Dermis microvascular lymphatic vessel endothelial cell (primary cell): ENCODE results near the gene THAP8. TPM values are rescaled to one million over a fixed set of nuclear protein-coding genes. Genes with fewer than 3 reads are reported as not detected.

Experiments used
- DNase-seq, 2 donors: peaks; one replicate each; pipeline versions ENCODE4 v3.0.0 to v3.0.0-alpha.2; 2010; ENCODE audit warnings: low read depth in 2 of 2
- total RNA-seq: library from RNA; depleted of rRNA; stranded (reverse); fragments of >200 nt; gene quantifications from 2 replicates; pipeline ENCODE4 v1.2.1, GENCODE V29; 2014

Gene THAP8
- total RNA-seq, 1 donor from 2014 or later, result 0.77 TPM

- DNase-seq, result no peak
Observed at GRCh38 chr19:36030264-36031148, 23.6 kb downstream of the THAP8 start.

- no peak for DNase-seq
Observed at GRCh38 chr19:36028313-36029041, 25.6 kb downstream of the THAP8 start.

- DNase-seq, result no peak
Observed at GRCh38 chr19:36027696-36028095, 26.4 kb downstream of the THAP8 start.

- no peak for DNase-seq
Observed at GRCh38 chr19:36026091-36026876, 27.8 kb downstream of the THAP8 start.

GRCh38 chr19:36025541-36025940 lies 28.5 kb downstream of the THAP8 start:
- DNase-seq, result no peak

- DNase-seq, result no peak
Observed at GRCh38 chr19:36023432-36023831, 30.7 kb downstream of the THAP8 start.

- no peak for DNase-seq
Observed at GRCh38 chr19:36019061-36019670, 34.9 kb downstream of the THAP8 start.

- DNase-seq, result peak; percentile 91 to 99
Observed at GRCh38 chr19:36014012-36014924, 39.8 kb downstream of the THAP8 start, which contains the start of gene ALKBH6. TSS of gene ALKBH6 (minus strand) at chr19:36014213. CDS start at chr19:36013397, 816 bp downstream.

- DNase-seq, result no peak
Observed at GRCh38 chr19:36013280-36014011, 40.6 kb downstream of the THAP8 start.

- no peak for DNase-seq
Observed at GRCh38 chr19:36010402-36010801, 43.7 kb downstream of the THAP8 start.

- DNase-seq, result no peak
Observed at GRCh38 chr19:36009633-36010379, 44.3 kb downstream of the THAP8 start.

GRCh38 chr19:36009220-36009619 lies 44.9 kb downstream of the THAP8 start:
- peak; percentile 5 to 74 for DNase-seq

- DNase-seq, result no peak
Observed at GRCh38 chr19:36008336-36008978, 45.6 kb downstream of the THAP8 start, which contains the start of gene SYNE4. TSS of gene SYNE4 (minus strand) at chr19:36008813. CDS start at chr19:36008681, 132 bp downstream.

- no peak for DNase-seq
Observed at GRCh38 chr19:36006955-36007354, 47.1 kb downstream of the THAP8 start.

GRCh38 chr19:36003284-36003683 lies 50.8 kb downstream of the THAP8 start:
- DNase-seq, result no peak

- DNase-seq, result no peak
Observed at GRCh38 chr19:36001605-36002004, 52.5 kb downstream of the THAP8 start.

- no peak for DNase-seq
Observed at GRCh38 chr19:35996777-35997176, 57.3 kb downstream of the THAP8 start.
